ENCODE data around the gene DNAH2.

The DNAH2 gene

DNA sequence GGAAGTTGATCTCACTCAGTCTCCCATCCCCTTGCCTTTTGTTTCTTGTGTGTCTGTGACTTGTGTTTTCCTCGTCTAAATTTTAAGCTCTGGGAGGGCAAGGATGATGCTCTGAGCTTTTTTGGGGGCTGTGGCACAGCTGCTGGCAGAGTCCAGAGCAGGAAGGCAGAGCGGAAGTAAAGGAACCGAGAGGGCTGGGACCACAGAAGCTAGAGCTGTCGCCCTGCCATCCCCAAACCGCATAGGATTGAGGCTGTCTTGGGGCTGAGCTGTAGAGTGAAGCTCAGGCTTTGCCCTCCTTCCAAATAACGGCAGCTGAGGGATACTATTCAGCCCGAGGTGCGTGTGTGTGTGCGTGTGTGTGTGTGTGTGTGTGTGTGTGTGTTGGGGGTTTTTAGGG is 3.8 kb upstream of the DNAH2 start:
- Histone ChIP-seq H3K4me3 (IDR thresholded peaks at IDR 0.05; ENCODE audit: insufficient read depth, low read depth, low read length) (no peak overlapping the region), H3K27me3 (ENCODE audit: insufficient read depth, low read depth) (no peaks in the 10 kb centered on the region), H3K9ac (no peak overlapping the region), H4K20me1 (ENCODE audit: insufficient read depth) (no peaks in the 10 kb centered on the region), H2AFZ (ENCODE audit: low read depth) (no peak overlapping the region), H3K4me1 (ENCODE audit: low read depth, poor library complexity, severe bottlenecking) (no peaks in the 10 kb centered on the region), H3K79me2 (ENCODE audit: insufficient read depth, low read depth) (no peaks in the 10 kb centered on the region), H3K4me2 (no peak overlapping the region), H3K36me3 (ENCODE audit: insufficient read depth) (no peaks in the 10 kb centered on the region), H3K27ac (no peak overlapping the region)
- TF ChIP-seq, protein P1, sequence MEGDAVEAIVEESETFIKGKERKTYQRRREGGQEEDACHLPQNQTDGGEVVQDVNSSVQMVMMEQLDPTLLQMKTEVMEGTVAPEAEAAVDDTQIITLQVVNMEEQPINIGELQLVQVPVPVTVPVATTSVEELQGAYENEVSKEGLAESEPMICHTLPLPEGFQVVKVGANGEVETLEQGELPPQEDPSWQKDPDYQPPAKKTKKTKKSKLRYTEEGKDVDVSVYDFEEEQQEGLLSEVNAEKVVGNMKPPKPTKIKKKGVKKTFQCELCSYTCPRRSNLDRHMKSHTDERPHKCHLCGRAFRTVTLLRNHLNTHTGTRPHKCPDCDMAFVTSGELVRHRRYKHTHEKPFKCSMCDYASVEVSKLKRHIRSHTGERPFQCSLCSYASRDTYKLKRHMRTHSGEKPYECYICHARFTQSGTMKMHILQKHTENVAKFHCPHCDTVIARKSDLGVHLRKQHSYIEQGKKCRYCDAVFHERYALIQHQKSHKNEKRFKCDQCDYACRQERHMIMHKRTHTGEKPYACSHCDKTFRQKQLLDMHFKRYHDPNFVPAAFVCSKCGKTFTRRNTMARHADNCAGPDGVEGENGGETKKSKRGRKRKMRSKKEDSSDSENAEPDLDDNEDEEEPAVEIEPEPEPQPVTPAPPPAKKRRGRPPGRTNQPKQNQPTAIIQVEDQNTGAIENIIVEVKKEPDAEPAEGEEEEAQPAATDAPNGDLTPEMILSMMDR (conservative IDR thresholded peaks at IDR 0.05; ENCODE audit: low read depth, low read length) = no peak

DNA sequence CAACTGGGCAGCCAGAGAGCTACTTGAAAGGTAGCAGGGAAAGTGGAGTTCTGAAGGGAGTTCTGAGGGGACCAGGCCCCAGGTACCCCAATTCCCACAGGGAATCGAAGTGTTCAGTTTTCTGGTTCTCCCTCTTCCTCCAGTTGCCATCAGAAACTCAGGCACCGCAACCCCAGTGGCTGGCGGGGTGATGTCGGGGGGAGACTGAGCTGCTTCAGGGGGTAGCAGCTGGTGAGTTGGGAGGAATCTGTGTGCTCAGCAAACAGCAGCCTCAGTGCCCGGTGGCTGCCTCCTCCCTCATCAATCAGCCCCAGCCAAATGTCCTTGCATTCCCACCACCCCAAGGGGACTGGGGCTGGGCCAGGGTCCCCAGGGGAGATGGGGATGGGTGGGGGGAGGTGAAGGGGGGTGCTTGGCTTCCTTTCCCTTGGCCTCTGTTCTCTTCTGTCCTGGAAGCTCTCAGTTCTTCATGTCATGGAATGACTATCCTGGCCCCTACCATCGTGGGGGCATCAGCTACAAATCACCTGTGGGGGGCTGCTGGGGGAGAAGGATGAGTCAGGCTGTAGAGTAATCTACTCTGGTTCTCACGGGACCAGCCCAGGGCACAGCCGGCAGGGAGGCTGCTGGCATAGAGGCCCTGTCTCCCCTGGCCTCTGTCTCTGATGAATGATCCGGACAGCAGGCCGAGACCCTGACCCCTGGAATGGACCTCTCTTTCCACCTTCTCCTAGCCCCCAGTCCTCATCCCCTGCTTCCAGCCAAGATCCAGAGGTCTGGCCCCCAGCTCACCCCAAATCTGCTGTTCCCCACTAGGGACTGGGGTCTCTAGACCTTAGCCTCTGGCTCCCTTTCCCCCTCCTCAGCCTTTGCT is 2.6 kb upstream of the DNAH2 start:
- H4K20me1 ChIP-seq (ENCODE audit: insufficient read depth) = no peaks in the 10 kb centered on the region
- no peak overlapping the region for H3K4me3 ChIP-seq (IDR thresholded peaks at IDR 0.05; ENCODE audit: insufficient read depth, low read depth, low read length)
- H3K4me2 ChIP-seq = no peak overlapping the region
- TF ChIP-seq, protein P1 (conservative IDR thresholded peaks at IDR 0.05; ENCODE audit: low read depth, low read length) = no peak
- no peaks in the 10 kb centered on the region for H3K36me3 ChIP-seq (ENCODE audit: insufficient read depth)
- no peaks in the 10 kb centered on the region for H3K79me2 ChIP-seq (ENCODE audit: insufficient read depth, low read depth)
- no peak overlapping the region for H3K9ac ChIP-seq
- H3K27me3 ChIP-seq (ENCODE audit: insufficient read depth, low read depth) = no peaks in the 10 kb centered on the region
- no peak overlapping the region for H3K27ac ChIP-seq
- H3K4me1 ChIP-seq (ENCODE audit: low read depth, poor library complexity, severe bottlenecking) = no peaks in the 10 kb centered on the region
- no peak overlapping the region for H2AFZ ChIP-seq (ENCODE audit: low read depth)

DNA sequence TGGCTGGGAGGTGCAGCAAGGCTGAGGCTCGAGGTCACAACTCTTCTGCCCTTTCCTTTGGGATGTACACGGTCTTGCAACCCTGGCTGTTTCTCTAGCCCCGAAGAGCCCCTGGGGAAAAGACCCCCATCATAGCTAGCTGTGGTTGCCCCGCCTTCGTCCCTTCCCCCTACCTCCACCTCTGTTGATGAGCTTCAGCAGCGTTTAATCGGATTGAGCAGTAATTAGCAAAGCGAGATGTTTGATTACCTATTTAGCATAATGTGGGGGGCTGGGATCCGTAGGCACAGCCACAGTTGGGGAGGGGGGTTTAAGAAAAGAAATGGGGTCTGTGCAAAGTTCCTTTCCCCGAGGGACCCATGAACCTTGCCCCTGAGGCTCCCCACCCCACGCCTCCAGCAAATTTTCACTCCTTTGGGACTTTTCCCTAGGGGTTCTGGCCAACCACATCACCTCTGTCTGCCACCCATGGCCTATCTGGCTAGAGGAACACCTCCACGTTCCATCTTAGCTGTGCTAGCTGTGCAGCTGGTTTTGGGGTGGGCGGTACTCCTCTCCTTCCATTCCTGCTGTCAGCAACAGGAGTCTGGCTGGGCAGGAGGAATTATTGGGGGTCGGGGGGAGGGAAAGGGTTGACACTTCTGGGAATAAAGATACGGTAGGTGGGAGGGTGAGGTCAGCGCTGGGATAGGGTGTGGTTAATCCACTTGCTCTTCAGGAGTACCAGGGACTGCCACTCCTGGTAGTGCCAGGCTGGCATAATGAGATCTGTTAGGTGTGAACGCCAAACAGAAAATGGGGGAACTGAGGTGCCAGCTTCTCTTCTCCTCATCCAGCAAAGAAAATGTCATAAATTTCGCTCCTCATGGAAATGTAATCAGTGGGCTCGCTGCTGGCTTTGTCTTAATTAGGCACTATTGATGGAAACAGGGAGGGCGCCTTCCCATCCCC is 1.3 kb upstream of the DNAH2 start:
- H2AFZ ChIP-seq (ENCODE audit: low read depth) = no peak overlapping the region
- no peak overlapping the region for H3K9ac ChIP-seq
- H4K20me1 ChIP-seq (ENCODE audit: insufficient read depth) = no peaks in the 10 kb centered on the region
- no peak overlapping the region for H3K4me3 ChIP-seq (IDR thresholded peaks at IDR 0.05; ENCODE audit: insufficient read depth, low read depth, low read length)
- peak overlapping the region; percentile 29; the same call in 1 of the 2 replicates for H3K4me2 ChIP-seq
- TF ChIP-seq, protein P1 (conservative IDR thresholded peaks at IDR 0.05; ENCODE audit: low read depth, low read length) = no peak
- no peaks in the 10 kb centered on the region for H3K4me1 ChIP-seq (ENCODE audit: low read depth, poor library complexity, severe bottlenecking)
- no peaks in the 10 kb centered on the region for H3K27me3 ChIP-seq (ENCODE audit: insufficient read depth, low read depth)
- H3K36me3 ChIP-seq (ENCODE audit: insufficient read depth) = no peaks in the 10 kb centered on the region
- no peak overlapping the region for H3K27ac ChIP-seq
- H3K79me2 ChIP-seq (ENCODE audit: insufficient read depth, low read depth) = no peaks in the 10 kb centered on the region

DNA sequence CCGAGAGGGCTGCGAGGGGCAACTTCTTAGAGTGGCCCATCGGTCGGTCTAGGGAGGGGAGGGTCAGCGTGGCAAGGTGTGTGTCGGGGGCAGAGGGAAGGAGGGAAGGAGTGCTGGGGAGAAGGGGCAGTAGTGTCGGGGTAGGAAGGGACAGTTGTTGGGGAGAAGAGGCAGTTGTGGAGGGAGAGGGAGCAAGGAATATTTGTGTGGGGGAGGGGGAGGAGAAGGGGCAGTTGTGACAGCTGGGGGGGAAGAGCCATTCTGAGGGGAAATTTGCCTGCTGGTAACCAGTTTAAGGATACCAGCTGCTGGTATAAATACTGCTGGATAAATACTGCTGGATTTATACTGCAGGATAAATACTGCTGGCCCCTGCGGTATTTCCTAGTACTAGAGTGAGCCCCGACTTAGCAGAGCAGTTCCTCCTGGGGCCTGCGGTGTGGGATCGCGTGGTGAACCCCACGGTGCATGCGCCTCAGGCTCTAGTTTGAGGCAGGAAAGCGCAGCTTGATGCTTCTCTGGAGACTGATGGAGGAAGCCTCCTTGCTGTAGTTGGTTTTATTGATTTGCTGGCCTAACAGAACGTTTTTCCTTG is 309 bp downstream of the DNAH2 start:
- Histone ChIP-seq H3K27me3 (ENCODE audit: insufficient read depth, low read depth) (no peaks in the 10 kb centered on the region), H3K79me2 (ENCODE audit: insufficient read depth, low read depth) (no peaks in the 10 kb centered on the region), H3K27ac (no peak overlapping the region), H3K4me3 (IDR thresholded peaks at IDR 0.05; ENCODE audit: insufficient read depth, low read depth, low read length) (no peak overlapping the region), H3K9ac (no peak overlapping the region), H3K36me3 (ENCODE audit: insufficient read depth) (no peaks in the 10 kb centered on the region), H2AFZ (ENCODE audit: low read depth) (no peak overlapping the region), H4K20me1 (ENCODE audit: insufficient read depth) (no peaks in the 10 kb centered on the region), H3K4me1 (ENCODE audit: low read depth, poor library complexity, severe bottlenecking) (no peaks in the 10 kb centered on the region), H3K4me2 (no peak overlapping the region)
- TF ChIP-seq, protein P1 (conservative IDR thresholded peaks at IDR 0.05; ENCODE audit: low read depth, low read length) = no peak
